ENCODE data around the gene PCDHA6. TPM values are rescaled to one million over a fixed set of nuclear protein-coding genes. Genes with fewer than 3 reads are reported as not detected.
"Not testable (repeated sequence)": the region's sequence is repeated elsewhere in the genome, so short reads cannot be mapped to it uniquely, and the experiment has no call there.

Gene PCDHA6
- 1 to 10 TPM in 1 of 2 donors, under 1 TPM in 1; 0.14 to 5.2 TPM for total RNA-seq

GRCh38 chr5:140827704-140828361 is at the start of gene PCDHA6:
Gene PCDHA6 (plus strand): TSS chr5:140827960. CDS start chr5:140828092, 132 bp downstream.
- peak within 1 kb of the TSS; percentile 42 for H3K4me3 ChIP-seq
- no peak within 1 kb of the TSS for H3K27ac ChIP-seq
- no peak for ATAC-seq (ENCODE audit: insufficient number of reproducible peaks, low FRiP score, low read depth)
- DNase-seq (ENCODE audit: low spot score), result no peak
- no peaks in the 10 kb centered on the region for H3K27me3 ChIP-seq (replicated peaks; ENCODE audit: insufficient read depth)
- no peak for TF ChIP-seq CTCF (IDR thresholded peaks at IDR 0.05)
- no peaks in the 10 kb centered on the region for H3K36me3 ChIP-seq
- peaks cover 20% of the 10 kb centered on the region for H3K9me3 ChIP-seq
- no peaks in the 10 kb centered on the region for H3K4me1 ChIP-seq (ENCODE audit: control insufficient read depth in 1 of 2, low read depth in 2 of 2)

GRCh38 chr5:140780512-140780911 is 47.2 kb upstream of the PCDHA6 start:
- Histone ChIP-seq H3K27me3 (replicated peaks; ENCODE audit: insufficient read depth) (no peaks in the 10 kb centered on the region), H3K4me3 (no peak overlapping the region), H3K27ac (no peak overlapping the region), H3K36me3 (no peaks in the 10 kb centered on the region), H3K9me3 (peaks cover 15% of the 10 kb centered on the region), H3K4me1 (ENCODE audit: control insufficient read depth in 1 of 2, low read depth in 2 of 2) (no peaks in the 10 kb centered on the region)
- no peak for ATAC-seq (ENCODE audit: insufficient number of reproducible peaks, low FRiP score, low read depth)
- TF ChIP-seq CTCF (IDR thresholded peaks at IDR 0.05), result no peak
- no peak for DNase-seq (ENCODE audit: low spot score)

GRCh38 chr5:140785905-140786686 is 41.7 kb upstream of the PCDHA6 start, which contains the start of gene PCDHA1:
Gene PCDHA1 (plus strand): TSS chr5:140786140.
- DNase-seq (ENCODE audit: low spot score) (no peak), ATAC-seq (ENCODE audit: insufficient number of reproducible peaks, low FRiP score, low read depth) (no peak)
- H3K27ac ChIP-seq, result no peak within 1 kb of the TSS
- no peaks in the 10 kb centered on the region for H3K36me3 ChIP-seq
- H3K9me3 ChIP-seq, result peaks cover 39% of the 10 kb centered on the region
- TF ChIP-seq CTCF (IDR thresholded peaks at IDR 0.05), result no peak
- H3K27me3 ChIP-seq (replicated peaks; ENCODE audit: insufficient read depth), result no peaks in the 10 kb centered on the region
- no peak within 1 kb of the TSS for H3K4me3 ChIP-seq
- H3K4me1 ChIP-seq (ENCODE audit: control insufficient read depth in 1 of 2, low read depth in 2 of 2), result no peaks in the 10 kb centered on the region

- not testable (repeated sequence) for ATAC-seq (ENCODE audit: insufficient number of reproducible peaks, low FRiP score, low read depth); H3K4me1 ChIP-seq (ENCODE audit: control insufficient read depth in 1 of 2, low read depth in 2 of 2)
Observed at GRCh38 chr5:140787422-140787821, 40.3 kb upstream of the PCDHA6 start.

GRCh38 chr5:140787849-140788504 is 39.8 kb upstream of the PCDHA6 start:
- H3K27ac ChIP-seq; H3K4me3 ChIP-seq; H3K36me3 ChIP-seq; H3K4me1 ChIP-seq (ENCODE audit: control insufficient read depth in 1 of 2, low read depth in 2 of 2); DNase-seq (ENCODE audit: low spot score); ATAC-seq (ENCODE audit: insufficient number of reproducible peaks, low FRiP score, low read depth); H3K27me3 ChIP-seq (replicated peaks; ENCODE audit: insufficient read depth): not testable (repeated sequence)
- peaks cover 39% of the 10 kb centered on the region for H3K9me3 ChIP-seq

More at GRCh38 chr5:140787422-140787821, 40.3 kb upstream of the PCDHA6 start:
- H3K9me3 ChIP-seq, result peaks cover 39% of the 10 kb centered on the region
- not testable (repeated sequence) for DNase-seq (ENCODE audit: low spot score); H3K36me3 ChIP-seq; H3K4me3 ChIP-seq; H3K27ac ChIP-seq; H3K27me3 ChIP-seq (replicated peaks; ENCODE audit: insufficient read depth)

GRCh38 chr5:140791089-140791488 is 36.7 kb upstream of the PCDHA6 start:
- Histone ChIP-seq H3K4me1 (ENCODE audit: control insufficient read depth in 1 of 2, low read depth in 2 of 2) (no peaks in the 10 kb centered on the region), H3K27ac (no peak overlapping the region), H3K27me3 (replicated peaks; ENCODE audit: insufficient read depth) (no peaks in the 10 kb centered on the region), H3K36me3 (no peaks in the 10 kb centered on the region), H3K4me3 (no peak overlapping the region), H3K9me3 (peaks cover 54% of the 10 kb centered on the region)
- ATAC-seq (ENCODE audit: insufficient number of reproducible peaks, low FRiP score, low read depth) (no peak), DNase-seq (ENCODE audit: low spot score) (no peak)
- no peak for TF ChIP-seq CTCF (IDR thresholded peaks at IDR 0.05)
